Measurements from ENCODE around the gene PRKX. TPM values are rescaled to one million over a fixed set of nuclear protein-coding genes. Genes with fewer than 3 reads are reported as not detected.
"Not testable (repeated sequence)": the region's sequence is repeated elsewhere in the genome, so short reads cannot be mapped to it uniquely, and the experiment has no call there.

The PRKX gene
- total RNA-seq, 4 donors from 2014 or later: 7.3 to 52.8 (median 20.7) TPM

DNA sequence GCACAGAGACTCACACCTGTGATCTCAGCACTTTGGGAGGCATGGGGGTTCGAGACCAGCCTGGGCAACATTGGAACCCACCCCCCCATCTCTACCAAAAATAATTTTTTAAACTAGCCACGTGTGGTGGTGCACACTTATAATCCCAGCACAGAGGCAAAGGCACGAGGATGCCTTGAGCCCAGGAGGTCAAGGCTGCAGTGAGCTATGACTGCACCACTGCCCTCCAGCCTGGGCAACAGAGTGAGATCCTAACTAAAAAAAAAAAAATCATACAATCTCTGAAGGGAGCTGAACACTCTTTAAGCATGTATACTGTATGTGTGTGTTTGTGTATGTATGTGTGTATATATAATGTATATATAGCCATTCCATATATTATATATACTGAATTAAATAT lies 2.5 kb upstream of the PRKX start:
- H3K9me3 ChIP-seq: no peaks in the 10 kb centered on the region
- H3K27ac ChIP-seq: no peak overlapping the region
- DNase-seq: no peak
- H3K4me1 ChIP-seq: peaks cover 0 to 7% (median 0%) of the 10 kb centered on the region in 4 donors
- TF ChIP-seq, protein P1, sequence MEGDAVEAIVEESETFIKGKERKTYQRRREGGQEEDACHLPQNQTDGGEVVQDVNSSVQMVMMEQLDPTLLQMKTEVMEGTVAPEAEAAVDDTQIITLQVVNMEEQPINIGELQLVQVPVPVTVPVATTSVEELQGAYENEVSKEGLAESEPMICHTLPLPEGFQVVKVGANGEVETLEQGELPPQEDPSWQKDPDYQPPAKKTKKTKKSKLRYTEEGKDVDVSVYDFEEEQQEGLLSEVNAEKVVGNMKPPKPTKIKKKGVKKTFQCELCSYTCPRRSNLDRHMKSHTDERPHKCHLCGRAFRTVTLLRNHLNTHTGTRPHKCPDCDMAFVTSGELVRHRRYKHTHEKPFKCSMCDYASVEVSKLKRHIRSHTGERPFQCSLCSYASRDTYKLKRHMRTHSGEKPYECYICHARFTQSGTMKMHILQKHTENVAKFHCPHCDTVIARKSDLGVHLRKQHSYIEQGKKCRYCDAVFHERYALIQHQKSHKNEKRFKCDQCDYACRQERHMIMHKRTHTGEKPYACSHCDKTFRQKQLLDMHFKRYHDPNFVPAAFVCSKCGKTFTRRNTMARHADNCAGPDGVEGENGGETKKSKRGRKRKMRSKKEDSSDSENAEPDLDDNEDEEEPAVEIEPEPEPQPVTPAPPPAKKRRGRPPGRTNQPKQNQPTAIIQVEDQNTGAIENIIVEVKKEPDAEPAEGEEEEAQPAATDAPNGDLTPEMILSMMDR (IDR thresholded peaks at IDR 0.05): no peak
- no peak for TF ChIP-seq POLR2A (IDR thresholded peaks at IDR 0.05)
- H3K27me3 ChIP-seq: no peaks in the 10 kb centered on the region
- H3K4me3 ChIP-seq: no peak overlapping the region
- no peaks in the 10 kb centered on the region for H3K36me3 ChIP-seq

DNA sequence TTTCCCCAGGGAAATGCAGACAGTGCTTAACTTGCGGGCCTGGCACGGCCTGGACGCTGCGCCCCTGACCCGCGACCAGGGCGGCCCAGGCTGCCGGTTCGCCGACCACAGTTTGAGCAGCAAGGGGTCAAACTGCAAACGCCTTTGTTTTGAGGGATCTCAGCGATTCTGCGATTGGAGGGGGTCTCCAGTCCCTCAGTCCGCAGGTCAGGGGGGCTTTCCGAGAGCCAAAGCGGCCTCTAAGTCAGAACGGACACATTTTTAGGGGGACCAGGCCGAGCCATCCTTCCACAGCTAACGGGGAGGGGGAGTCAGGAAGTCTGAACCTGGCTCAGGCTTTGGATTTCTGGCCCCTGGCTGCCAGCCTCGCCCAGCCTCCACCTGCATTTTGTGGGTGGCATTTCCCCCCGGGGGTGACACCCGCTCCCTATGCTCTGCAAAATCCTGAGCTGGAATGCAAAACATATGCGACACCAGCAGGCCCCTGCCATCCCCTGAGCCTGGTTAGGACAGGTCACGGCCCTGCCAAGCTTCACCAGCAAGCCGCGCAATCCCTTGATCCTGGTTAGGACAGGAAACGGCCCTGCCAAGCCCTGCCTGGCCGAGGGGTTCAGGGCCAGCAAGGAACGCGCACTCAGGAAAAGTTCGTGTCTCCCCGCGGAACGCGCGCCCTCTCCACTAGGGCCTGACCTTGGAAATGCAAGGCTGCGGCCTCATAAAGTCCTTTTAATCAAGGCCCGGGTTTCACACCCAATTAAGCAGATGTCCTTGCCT lies 1.4 kb upstream of the PRKX start:
- not testable (repeated sequence) for DNase-seq, H3K9me3 ChIP-seq, H3K27ac ChIP-seq, H3K36me3 ChIP-seq, H3K4me1 ChIP-seq, H3K4me3 ChIP-seq, H3K27me3 ChIP-seq

DNA sequence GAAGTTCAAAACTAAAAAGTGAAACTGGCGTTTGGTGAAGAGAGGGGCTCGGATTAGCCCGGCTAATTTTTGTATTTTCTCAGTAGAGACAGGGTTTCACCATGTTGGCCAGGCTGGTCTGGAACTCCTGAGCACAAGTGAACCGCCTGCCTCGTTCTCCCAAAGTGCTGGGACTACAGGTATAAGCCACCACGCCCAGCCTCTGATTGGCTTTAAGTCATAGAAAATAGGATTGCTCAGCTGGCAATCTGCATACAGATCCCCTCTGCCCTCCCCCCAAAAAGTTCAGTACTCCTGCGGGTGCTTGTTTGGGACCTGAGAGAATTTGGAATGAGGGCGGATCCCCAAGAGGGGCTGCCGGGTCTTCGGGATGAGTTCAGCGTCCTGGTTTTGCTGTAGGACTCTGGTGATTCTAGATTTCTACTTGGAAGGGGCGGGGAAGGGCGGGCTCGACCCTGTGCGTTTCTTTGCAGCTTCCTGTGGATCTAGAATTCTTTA lies 537 bp upstream of the PRKX start:
- H3K27ac ChIP-seq: peak overlapping the region; percentile 76 to 89 (median 81)
- TF ChIP-seq, protein P1 (IDR thresholded peaks at IDR 0.05): no peak
- no peak for TF ChIP-seq POLR2A (IDR thresholded peaks at IDR 0.05)
- H3K9me3 ChIP-seq: no peaks in the 10 kb centered on the region
- peaks cover 0 to 7% (median 0%) of the 10 kb centered on the region in 4 donors for H3K4me1 ChIP-seq
- peak in 2 of 3 donors; percentile 44 to 57 for DNase-seq
- no peaks in the 10 kb centered on the region for H3K36me3 ChIP-seq
- peak overlapping the region; percentile 68 to 94 (median 81) for H3K4me3 ChIP-seq
- no peaks in the 10 kb centered on the region for H3K27me3 ChIP-seq

DNA sequence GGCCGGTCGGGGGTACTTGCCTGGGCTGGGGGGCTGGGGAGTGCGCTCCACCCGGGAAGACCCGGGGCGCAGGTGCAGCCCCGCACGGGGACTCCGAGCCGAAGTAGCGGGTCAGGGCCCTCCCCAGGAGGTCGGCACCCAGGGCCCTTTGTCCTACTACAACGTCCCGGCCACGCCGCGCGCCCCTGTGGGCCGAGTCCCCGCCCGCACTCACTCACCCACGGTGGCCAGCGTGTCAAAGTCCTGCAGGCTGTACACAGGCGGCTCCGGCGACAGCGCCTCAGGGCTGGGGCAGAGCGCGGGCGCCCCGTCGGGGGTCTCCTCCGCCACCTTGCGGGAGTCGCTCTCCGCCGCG lies 602 bp downstream of the PRKX start:
- TF ChIP-seq POLR2A (IDR thresholded peaks at IDR 0.05): no peak
- TF ChIP-seq, protein P1 (IDR thresholded peaks at IDR 0.05): no peak
- H3K4me3 ChIP-seq: peak overlapping the region; percentile 68 to 94 (median 81)
- H3K36me3 ChIP-seq: no peaks in the 10 kb centered on the region
- H3K27me3 ChIP-seq: no peaks in the 10 kb centered on the region
- H3K9me3 ChIP-seq: no peaks in the 10 kb centered on the region
- H3K4me1 ChIP-seq: peaks cover 0 to 7% (median 0%) of the 10 kb centered on the region in 4 donors
- peak in 2 of 3 donors; percentile 59 to 69 for DNase-seq
- H3K27ac ChIP-seq: peak overlapping the region; percentile 76 to 89 (median 81)

DNA sequence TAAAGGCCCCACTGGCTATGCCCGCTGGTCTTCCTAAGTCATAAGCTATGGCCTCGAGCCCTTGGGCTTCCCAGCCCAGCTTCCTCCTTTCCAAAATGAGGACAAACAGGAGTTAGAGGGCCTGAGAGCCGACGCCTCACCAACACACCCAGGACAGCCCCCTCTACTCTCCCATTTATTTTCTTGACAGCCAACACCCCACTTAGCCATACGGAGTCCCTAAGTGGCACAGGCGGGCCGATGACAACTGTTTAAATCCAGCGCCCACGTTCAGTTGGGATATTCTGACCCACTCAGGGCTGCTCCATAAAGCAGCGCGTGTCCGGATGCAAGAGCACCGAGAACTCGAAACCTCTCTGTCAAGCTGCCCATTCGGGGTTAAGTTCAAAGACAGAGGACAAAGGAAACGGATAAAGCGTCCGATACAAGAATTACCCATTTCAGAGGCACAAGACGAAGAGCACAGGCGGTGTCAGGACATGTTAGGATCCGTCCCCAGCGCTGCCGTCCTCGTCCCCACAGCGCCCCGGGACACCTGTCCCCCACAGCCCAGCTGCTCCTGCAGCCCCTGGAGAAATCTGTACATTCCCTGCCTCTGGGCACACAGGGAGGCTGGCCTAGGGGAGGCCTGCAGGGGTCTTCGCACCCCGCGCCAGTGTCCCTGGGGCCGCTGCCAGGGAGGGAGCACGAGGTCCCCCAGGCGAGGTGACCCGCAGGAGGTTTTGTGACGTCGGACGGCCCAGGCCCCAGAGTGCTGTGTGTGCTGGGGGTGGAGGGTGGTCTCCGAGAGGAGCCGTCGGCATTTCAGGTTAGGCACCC lies 1.2 kb downstream of the PRKX start:
- Histone ChIP-seq H3K9me3 (no peaks in the 10 kb centered on the region), H3K4me1 (peaks cover 0 to 7% (median 0%) of the 10 kb centered on the region in 4 donors), H3K27ac (peak overlapping the region; percentile 76 to 89 (median 81)), H3K27me3 (no peaks in the 10 kb centered on the region), H3K4me3 (peak overlapping the region; percentile 68 to 94 (median 81)), H3K36me3 (no peaks in the 10 kb centered on the region)
- DNase-seq: peak in 2 of 3 donors; percentile 49 to 56
- TF ChIP-seq POLR2A (IDR thresholded peaks at IDR 0.05): no peak
- TF ChIP-seq, protein P1 (IDR thresholded peaks at IDR 0.05): no peak
